GM19240 (cell line): ENCODE results near the gene FASN.
A peak's percentile ranks its signal among the peaks of the same experiment; 100 is the strongest.

Source experiments
- DNase-seq: peaks from one replicate; pipeline ENCODE4 v3.0.0; 2011; ENCODE audit warnings: low spot score; ENCODE audit not compliant: insufficient read length

The FASN gene

DNA sequence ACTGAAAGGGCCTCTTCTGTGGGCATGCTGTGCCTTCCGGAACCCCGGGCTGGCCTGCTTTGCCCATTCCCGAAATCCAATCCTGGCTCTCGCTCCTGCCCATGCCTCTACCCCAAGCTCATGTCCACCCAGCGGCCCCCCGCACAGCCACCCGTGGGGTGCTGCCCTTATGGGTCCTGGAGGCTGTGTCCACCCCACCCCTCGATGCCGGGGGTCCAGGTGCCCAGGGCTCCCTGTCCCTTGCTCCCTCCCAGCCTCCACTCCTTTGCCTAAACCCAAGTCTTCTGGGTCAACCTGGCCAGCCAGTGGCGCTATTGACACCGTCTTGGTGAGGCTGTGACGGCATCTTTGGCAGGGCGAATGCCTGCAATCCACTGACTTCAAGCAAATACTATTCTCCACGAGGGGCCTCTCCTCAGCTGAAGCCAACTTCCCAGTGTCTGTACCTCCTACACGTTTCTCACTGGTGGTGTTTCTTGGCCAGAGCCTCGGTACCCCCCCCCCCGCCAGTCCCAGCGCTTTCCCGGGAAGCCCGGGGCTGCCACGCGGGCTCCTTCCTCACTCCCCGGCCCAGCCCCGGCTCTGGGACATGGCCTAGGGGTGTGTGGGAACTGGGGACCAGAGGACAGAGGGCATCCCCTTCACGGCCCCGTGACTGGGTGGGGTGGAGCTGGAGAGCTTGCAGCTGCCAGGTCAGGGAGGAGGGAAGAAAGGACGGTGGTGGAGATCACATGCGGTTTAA is 20.2 kb downstream of the FASN start:
- no peak for DNase-seq

DNA sequence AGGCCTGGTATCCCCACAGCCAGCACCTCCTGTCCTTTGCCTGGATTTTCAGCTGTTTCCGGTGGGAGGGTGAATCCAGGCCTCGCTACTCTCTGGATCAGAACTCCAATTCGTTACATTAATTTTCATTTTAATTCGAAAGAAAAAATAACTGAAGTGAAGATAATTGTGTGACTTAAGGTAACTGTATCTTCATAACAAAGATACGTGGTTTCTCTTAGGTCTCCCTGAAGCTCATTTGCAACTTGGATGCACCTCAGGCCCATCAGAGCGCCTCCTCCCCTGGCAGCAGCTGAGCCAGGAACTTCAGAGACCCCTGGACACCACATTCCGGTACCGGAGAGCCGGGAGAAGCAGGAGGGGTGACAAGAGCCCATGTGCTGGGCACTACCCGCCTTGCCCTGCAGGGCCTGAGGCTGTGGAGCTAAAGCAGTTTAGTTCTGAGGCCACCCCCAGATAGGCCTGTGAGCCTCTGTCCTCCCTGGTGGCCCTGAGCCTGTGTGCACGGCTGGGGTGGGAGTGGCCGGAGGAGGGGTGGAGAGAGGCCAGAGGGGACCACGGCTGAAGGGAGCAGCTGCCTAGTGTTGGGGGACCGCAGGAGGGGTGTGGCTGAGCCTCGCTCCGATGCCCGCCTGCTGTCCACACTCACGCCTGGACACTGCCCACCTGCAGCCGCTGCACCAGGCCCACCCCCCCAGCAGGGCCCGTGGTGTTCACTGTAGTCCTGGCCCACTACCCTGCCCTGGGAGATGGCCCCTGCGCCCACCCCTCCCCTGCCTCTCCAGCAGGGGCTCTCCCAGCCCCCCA is 21.0 kb downstream of the FASN start:
- DNase-seq = no peak

DNA sequence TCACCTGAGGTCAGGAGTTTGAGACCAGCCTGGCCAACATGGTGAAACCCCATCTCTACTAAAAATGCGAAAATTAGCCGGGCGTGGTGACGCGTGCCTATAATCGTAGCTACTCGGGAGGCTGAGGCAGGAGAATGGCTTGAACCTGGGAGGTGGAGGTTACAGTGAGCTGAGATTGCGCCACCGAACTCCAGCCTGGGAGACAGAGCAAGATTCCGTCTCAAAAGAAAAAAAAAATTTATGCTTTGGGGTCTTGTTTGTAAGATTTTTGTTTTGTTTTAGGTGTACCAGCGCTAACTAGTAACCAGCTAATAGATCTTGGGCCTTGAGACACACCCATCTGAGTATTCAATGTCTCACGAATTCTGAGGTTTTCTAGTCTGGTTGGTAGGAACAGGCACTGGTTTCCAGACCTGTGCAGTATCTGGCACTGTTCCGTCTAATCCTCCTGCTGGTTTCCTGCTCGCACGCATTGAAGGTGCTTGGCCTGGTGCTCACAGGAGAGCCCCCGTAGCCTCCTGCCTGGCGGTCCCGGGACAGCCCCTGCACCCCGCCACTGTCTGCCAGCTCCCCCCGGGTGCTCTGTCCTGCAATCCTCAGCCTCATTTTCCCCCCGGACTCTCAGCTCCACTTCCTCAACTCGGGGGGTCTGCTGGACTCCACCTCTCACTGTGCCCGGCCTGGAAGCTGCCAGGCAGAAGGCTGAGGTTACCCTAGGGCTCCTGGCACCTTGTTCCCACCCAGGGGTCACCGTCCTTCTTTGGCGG is 21.8 kb downstream of the FASN start:
- DNase-seq = no peak

DNA sequence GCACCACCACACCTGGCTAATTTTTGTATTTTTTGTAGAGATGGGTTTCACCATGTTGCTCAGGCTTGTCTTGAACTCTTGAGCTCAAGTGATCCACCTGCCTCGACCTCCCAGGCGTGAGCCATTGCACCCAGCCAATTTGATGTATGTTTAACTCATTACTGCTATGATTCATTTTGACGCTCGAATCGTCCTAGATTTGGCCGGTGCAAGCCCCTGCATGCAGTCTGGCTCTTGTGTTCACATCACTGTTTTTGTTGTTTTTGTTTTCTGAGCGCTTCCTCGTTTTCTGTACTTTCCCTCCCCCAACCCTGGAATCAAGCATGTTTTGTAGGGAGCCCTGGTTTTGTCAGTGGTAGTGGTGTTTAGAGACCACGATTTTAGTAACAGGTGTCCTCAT is 24.6 kb downstream of the FASN start:
- DNase-seq = no peak

DNA sequence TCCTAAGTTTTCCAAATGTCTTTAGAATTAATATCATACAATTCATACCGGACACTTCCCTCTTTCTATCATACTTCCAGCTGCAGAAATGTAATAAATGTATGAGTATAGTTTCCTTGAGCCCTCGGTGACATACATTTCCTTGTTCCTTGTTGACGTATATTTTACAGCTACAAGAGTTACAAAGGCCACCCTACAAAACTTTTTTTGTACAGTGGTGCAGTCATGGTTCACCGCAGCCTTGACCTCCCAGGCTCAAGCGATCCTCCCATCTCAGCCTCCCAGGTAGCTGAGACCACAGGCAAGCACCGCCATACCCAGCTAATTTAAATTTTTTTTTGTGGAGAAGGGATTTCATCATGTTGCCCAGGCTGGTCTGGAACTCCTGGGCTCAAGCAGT is 25.2 kb downstream of the FASN start:
- DNase-seq = no peak

DNA sequence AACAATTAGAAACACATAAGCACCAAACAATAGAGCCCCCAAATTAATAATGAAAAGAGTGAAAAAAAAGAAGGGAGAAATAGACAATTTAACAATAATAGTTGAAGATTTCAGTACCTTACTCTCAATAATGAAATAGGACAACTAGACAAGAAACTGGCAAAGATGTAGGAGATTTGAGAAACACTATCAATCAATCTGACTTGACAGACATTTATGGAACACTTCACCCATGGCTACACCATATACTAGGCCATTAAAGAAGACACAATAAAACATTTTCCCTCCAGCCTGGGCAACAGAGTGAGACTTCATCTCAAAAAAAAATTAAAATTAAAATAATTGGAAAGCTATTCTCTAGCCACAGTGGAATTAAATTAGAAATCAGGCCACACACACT is 27.4 kb downstream of the FASN start:
- no peak for DNase-seq

DNA sequence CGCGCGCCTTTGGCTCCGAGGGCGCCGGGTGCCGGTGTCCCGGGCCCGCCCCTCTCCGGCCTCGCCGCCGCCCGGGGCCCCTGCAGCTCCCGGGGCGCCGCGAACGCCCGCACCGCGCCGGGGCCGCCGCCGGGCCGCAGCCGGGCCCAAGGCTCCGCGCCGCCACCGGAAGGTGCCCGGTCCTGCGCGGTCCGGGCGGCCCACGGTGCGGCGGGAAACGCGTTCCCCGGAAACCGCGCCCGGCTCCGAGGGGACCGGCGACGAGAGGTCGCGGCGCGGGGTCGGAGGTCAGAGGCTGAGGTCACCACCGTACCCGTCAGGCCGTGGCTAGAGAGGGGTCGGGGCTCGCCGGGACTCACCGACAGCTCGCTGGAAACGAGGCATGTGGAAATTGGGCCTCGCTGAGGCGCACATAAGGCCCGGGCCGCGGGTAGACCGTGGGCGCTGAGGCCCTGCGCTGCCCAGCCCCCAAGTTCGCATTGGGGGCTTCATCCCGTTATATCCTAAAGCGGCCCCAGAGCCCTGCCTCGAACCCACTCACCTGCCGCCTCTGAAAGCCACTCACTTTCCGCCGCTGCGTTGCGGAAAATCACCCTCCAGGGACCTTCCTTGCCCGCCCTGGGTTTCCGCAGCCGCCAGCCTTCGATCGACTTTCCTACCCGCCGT is 32.3 kb downstream of the FASN start, which contains the start of gene DUS1L:
TSS of gene DUS1L (minus strand) at position 167 of the 666 bp plus-strand sequence. CDS start 745 bp downstream, outside the sequence.
- DNase-seq = peak; percentile 75

DNA sequence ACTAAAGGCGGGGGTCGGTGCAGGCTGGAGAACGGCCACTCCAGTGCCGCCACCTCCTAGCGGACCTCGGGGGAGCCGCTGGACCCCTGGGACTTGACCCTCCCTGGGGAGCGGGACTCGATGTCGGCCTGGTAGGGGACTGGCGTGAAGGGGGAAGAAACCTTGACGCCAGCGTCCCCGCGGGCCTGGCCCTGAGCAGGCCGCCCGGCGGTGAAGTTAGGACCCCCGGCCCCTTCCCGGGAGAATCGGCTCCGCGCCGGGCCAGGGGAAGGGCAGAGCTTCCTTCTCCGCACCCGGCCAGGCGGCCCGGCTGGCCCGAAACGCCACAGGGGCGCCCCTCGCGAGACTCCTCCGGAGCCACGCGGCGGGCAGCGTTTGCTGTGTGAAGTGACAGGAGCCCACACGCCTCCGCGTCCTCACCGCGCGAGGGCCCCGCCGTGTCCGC is 32.8 kb downstream of the FASN start:
- peak; percentile 57 for DNase-seq

DNA sequence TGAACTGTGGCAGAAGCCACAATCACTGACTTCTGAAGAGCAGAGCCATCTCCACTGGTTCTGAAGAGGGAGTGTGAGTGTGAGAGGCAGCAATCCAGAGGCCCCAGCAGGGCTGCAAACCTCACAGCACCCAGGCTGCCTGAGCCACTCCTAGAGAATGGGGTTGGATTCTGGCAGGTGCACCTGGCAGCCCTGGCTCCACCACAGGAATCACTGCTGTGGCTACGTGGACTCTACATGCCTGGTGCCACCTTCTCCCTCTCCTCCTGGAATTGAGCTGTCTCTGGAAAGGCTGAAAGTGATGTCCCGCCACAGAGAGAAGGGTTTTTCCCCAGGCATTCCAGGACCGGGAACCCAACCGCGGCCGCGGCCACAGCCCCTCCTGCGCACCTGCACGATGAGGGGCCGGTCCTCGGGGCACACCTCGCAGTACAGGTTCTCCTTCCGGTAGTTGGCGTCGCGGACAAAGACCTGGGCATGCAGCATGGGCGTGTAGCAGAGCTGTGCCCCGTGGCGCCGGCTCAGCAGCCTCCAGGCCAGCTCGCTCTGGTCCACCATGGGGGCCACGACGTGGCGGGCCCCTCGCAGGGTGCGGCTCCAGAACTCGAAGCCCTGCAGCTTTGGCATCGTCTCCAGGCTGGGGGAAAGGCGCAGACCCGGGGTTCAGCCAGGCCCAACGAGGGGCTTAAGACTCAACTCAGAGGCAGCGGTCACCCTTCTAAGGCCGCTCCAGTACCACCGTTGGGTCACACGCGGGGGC is 33.4 kb downstream of the FASN start:
- no peak for DNase-seq

DNA sequence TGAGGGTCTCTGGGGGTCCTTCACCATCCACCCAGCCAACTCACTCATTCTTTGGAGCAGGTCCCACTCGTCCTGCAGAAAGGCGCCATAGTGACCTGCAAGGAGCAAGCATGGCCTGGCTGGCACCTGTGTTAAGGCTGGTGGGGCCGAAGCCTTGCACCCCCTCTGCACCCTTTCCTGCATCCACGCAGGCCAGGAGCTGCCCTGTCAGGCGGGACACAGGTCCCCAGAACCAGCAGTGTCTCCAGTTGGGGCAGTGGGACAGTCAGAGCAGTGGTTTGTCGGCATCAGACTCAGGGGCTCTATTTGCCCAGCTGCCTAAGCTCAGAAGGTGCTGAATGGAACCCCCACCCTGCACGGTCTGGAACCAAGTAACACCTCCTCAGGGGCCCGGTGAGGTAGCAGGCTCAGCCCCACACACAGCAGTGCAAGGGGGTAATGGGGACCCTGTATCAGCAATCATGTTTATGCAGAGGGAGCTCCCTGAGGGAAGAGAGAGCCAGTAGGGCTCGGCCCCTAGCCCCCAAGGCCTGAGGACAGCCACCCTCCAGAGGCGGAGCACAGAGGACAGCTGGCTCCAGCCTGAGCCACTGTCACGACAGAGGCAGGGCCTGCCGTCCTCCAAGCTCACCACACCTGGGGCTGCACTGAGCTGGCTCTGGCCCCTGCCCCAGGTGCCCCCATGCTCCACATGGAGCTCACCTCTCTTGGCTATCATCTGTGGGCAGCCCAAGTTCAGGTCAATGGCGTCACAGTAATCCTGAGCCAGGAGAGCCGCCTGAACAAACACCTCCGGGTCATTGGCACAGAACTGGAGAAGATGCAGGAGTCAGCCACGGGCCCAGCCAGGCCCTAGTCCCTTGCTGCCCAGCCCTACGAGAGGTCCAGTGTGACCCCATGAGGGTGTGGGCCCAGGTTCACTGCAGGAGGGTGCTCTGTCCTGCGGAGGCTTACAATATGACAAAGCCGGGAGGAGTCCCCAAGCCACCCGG is 34.3 kb downstream of the FASN start:
- DNase-seq = no peak

DNA sequence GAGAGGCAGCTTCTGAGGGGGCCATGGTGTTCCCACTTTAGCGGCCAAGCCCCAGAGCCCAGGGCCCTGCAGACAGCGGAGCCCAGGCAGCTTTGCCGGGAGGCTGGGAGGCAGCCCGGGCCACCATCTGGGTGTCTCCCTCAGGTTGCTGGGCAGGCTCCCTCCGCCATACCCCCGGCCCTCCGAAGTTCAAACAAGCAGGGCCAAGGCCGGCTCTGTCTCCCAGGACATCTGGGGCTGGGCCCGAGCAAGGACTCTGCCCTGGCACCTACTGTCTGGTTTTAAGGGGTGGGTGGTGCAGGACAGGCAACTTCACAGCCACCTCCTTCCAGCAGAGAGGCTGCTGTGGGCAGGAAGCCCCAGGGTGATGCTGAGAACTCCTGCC is 35.1 kb downstream of the FASN start:
- no peak for DNase-seq

DNA sequence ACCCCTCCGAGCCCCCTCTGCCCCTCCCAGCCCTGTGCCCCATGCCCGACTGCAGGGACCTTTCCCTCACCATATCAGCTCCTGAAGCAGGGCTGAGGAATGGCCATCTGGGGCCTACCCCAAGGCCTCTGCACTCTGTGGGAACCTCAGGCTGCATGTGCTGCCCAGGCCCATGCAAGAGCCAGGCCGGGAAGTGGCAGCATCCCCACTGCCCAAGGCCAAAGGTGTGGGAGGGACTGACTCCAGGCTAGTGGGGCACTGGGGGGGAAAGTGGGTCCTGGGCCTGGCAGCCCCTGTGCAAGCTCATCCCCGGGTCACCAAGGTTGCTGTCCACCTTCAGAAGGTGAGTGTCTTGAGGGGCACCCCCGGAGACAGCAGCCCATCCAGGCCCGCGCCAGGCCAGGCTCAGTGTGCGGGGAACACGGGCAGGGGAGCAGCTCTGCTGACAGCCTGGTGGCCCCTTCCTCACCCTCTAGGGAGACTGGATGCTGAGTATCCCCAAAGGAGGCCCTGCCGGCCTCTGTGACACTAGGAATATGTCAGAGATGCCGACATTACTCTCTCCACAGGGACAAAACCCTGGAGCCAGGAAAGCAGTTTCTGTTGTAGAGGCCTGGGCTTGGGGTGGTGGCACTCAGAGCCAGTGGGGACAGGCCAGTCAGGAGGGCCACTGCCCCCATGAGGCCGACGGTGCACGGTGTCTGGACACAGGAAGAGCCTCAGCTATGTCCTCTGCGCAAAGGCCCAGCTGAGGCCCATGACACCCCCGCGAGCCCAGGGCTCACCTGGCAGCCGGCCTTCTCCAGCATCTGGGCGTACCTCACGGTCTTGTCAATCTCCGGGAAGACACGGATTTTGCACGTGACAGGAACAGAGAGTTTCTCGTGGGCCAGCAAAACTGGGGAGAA is 35.7 kb downstream of the FASN start:
- no peak for DNase-seq

DNA sequence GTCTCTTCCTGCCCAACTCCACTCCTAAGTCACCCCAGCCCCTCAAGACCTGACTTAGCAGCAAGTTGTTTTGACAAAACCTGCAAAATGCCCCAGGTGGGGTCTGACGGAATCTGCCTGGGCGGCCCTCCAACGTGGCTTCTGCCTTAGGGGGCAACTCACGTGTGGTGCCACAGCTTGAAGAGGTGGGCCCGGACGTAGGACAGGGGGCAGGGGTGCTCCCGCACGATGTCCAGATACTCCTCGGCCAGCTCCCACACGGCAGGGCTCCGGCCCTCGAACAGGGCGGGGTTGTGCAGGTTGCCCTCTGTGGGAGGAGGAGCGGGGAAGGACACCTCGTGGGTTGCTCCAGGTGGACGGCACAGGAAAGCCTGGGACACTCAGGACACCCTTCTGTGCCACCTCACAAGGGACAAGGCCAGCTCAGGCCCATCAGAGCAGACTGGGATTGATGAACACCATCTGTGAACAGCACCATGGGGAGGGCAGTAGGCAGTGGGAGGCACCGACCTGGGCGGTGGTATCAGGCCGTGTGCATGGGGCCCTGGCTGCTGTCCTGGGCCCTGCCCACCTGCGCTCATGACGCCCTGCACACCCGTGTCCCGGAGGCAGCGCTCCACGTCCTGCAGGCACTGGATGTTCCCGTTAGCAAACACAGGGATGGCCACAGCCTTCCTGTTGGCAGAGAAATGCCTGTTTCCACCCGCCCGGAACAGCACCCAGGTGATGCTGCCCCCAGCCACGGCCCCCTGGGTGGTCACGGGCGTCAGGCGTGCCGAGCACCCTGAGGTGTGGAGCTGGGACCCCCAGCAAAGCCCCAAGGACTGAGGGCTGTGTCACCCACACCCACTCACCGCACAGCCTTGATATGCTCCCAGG is 36.8 kb downstream of the FASN start:
- no peak for DNase-seq

DNA sequence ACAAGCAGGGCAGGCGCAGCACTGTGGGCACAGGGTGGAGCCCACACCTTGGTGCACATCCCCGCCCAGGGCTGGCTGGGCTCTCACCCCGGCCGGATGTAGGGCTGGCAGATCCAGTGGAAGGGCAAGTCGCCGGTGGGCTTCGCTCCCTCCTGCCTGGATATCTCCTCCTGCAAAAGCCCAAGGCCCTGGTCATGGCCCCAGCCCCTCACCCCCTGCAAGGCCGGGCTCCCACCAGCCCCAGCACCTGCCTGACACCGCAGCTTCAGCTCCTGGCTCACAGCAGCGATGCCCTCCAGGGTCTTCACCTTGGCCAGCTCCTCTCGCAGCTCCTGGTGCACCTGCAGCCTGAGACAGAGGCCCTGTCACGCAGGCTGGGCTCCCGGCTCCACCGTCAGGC is 37.4 kb downstream of the FASN start:
- no peak for DNase-seq

DNA sequence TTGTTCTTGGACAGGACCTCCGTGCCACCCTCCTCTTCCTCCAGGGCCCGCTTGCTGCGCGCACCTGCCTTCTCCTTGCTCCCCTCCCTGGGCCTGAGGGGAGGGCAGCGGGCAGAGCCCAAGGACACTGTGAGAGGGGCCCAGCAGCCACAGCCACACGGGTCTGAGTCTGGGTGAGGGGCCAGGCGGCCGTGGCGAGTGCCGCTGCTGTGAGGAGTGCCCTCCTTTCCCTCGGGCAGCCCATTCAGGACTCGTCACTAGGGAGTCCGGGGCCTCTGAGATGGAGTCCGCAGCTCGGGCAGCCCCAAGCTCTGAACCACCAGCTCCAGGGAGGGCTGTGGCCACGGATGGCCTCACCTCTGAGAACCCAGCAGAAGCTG is 38.0 kb downstream of the FASN start:
- DNase-seq = no peak

DNA sequence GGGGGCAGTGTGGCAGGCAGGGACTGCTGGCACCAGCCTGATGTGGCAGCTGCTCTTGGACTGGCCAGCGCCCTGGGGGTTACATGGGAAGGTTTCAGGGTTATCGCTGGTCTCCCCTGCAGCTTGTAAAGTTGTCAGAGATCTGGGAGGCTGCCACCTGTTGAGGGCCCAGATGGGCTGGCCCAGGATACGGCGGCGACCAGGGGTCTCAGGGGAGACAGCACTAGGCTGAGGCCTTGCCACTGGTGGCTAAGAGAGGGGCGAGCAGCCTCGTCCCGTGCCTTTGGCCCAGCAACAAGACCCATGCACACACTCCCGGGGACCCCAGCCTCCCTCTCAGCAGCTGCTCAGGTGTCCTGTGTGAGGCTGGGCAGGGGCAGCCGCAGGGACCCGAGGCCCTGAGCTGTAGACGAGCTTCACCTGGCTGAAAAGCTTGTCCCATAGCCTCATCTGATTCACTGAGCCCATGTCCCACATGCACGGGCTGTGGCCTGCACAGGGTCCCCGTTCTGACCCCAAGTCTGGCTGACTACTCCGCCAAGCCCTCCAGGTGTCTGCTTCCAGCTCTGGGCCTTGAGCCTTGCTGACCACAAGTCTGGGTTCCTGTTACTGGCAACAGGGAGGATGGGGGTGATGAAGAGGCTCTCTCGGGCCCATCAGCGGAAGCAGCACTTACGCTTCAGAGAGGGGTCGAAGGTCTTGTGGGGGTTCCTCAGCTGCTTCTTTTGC is 38.6 kb downstream of the FASN start:
- no peak for DNase-seq

DNA sequence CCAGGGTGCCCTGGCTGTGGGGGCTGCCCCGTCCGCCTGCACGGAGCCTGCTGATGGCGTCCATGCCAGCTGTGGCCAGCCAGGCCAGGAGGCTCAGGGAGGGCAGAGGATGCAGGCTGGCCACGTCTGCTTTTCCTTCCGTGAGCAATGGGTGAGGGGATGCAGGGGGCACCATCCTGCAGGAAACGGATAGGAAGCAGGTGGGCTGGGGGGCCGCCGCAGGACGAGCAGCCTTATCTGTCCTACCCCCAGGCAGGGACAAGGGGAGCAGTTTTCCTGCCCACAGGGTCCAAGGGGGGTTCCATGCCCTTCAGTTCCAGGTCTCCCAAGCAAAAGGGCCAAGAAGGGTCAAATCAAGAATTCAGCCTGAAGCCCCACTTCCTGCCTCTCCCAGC is 39.2 kb downstream of the FASN start:
- DNase-seq = no peak
